ENCODE results near the gene CYLC1.
A peak's percentile ranks its signal among the peaks of the same experiment; 100 is the strongest.

Gene CYLC1

DNA sequence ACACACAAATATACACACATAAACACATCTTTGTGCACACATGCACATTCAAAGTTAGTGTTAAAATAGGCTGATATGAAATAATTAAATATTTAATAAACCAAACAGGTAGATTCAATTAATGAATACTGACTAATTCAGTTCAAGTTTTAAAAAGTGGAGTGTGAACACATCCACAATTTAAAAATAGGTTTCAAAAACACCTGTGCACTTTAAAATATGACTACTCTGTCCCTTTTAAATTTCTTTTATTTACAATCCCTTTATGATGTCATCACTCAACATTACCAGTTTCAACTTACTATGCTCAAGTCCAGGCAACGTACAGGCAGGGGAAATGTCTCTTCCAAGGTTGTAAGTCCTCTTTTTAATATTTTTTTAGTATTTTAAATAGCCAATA is at the start of gene CYLC1:
Gene CYLC1 (plus strand): TSS at position 301 of the 400 bp plus-strand sequence. CDS start 37 bp downstream, at position 338.
- DNase-seq = no peak

GRCh38 chrX:83819304-83819703 is 41.6 kb upstream of the CYLC1 start:
- DNase-seq = no peak

- no peak for DNase-seq
These were observed 31.1 kb upstream of the CYLC1 start for GRCh38 chrX:83829874-83830273.

- peak in 3 of 14 donors; percentile 0 to 1 (median 1) for DNase-seq
These were observed 15.5 kb upstream of the CYLC1 start for GRCh38 chrX:83845397-83845796.

DNA sequence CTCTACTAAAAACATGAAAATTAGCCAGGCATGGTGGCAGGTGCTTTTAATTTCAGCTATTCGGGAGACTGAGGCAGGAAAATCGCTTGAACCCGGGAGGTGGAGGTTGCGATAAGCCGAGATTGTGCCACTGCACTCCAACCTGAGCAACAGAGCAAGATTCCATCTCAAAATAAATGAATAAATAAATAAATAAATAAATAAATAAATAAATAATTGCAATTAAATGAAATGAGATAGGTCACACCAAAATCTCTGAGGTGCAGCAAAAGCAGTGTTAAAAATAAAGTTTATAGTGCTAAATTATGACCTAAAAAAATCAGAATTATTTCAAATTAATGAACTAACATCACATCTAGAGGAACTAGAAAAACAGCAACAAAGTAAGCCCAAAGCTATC is 13.6 kb upstream of the CYLC1 start:
- DNase-seq = no peak

DNA sequence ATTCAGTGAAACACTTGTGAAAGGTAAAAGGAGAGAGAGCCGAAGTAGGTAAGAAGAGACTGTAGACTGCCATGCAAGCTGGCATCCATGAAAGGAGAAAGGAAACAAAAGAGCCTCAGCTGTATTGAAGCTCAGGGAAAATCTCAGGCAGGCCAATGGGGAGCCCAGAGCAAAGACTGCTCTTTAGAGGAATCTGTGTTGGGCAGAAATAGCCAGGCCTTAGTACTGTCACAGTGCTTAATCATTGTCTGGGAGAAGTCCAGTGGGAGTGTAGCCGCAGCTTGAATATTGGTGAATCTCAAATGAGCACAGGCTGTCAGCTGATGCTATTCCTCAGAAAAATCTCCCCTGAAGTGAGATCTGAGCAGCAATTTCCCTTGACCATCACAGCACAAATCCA is 27.6 kb downstream of the CYLC1 start:
- no peak for DNase-seq

- no peak for DNase-seq
These were observed 31.5 kb downstream of the CYLC1 start for GRCh38 chrX:83892433-83892832.

DNA sequence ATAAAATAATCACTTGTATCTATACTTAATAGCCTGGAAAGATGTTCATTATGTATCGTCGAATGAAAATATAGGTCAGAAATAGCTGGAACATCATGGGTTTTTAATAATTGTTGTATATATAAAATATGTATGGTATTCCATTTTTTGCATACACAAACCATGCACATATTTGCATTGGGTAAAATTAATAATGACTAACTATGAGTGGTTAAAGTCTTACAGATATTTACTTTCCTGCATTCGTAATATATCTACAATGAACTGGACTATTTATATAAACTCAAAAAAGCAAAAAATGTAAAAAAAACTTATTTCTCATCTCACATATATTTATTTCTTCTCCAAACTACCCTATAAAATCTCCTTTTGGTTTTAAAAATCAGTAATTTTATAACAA is 46.0 kb downstream of the CYLC1 start:
- no peak for DNase-seq

DNA sequence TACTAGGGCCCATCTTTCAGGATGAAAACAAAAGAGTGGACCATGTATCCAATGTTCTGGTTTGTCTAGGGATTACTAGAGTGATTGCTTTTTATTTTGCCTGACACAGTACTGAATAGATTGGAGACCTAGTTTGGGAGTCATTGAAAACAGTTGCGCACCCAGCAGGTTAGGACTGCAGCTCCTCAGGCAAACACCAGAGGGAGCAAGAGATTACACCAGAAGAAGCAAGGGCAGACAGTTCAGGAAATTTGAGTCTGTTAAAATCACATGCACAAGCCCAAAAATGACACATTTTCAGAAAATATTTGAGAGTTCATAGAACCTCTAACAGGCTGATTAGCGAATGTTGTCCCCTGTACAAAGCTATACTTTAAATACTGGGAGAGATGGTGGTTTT is 55.6 kb downstream of the CYLC1 start:
- no peak for DNase-seq

DNA sequence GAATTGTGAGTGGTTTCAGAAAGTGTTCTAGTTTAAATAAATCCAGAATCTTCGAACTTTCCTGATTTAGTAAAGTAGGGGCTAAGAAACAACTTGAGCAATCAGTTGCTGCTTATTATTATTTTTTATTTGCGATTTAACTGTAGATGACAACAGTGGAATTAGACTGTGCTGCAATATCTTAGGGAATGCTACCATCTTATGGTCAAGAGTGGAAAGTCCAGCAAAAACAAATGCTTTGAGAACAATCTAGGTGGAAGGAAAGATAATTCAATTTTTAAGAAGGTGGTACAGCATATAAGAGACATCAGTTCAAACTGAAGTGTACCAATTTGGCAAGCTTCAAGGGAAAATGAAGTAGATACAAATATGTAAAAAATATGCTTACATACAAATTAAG is 73.3 kb downstream of the CYLC1 start:
- no peak for DNase-seq

Measured in C1 segment of cervical spinal cord (tissue), 14 donors.